GM18526 (cell line): ENCODE results near the gene WDCP.

Experiments
- POLR2A ChIP-seq: IDR thresholded peaks from 3 replicates; pipeline ENCODE4 v1.6.1; 2011; ENCODE audit not compliant: insufficient read length; ENCODE audit errors: extremely low read depth

WDCP gene

DNA sequence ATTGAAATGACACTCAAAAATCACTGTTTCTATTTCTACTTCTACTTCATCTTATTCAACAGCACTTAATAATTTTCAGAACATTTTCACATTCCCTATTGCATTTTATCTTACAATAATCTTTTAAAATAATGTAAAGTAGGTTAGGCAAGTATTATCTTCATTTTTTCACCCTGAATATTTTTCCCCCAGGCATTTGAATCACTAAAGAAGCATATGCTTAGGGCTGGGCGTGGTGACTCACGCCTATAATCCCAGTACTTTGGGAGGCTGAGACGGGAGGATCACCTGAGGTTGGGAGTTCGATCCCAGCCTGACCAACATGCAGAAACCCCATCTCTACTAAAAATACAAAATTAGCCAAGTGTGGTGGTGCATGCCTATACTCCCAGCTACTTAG lies 6.7 kb downstream of the WDCP start:
- no peak for TF ChIP-seq POLR2A

DNA sequence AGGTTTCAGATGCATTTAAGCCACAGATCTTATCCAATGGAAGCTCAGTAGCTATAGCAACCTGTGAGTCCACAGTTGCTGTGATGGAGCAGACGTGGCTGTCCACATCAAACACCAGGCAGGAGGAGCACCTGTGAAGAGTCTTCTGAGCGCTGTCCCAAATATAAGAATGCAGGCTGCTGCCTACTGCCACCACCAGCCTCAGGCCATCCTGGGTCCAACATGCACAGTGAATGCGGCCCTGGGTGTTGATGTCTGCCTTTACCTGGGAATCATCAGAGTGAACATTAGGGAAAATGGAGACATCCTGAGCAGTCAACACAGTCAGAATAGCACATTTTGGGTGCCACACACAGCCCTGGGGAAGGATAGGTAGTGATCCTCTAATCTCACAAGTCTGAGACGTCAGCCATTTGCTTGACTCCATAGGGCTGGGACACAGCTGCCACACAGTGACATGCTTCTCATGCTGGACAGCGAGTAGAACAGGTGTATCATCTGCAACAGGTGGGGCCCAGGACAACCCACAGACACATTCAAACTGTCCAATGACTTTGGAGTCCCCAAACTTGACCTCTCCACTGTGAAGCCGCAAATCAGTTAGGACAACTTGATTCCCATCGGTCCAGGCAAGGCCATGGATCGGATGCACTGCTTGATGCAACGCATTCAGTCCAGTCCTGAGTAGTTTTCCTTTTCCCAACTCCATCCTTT lies 8.2 kb downstream of the WDCP start:
- no peak for TF ChIP-seq POLR2A

DNA sequence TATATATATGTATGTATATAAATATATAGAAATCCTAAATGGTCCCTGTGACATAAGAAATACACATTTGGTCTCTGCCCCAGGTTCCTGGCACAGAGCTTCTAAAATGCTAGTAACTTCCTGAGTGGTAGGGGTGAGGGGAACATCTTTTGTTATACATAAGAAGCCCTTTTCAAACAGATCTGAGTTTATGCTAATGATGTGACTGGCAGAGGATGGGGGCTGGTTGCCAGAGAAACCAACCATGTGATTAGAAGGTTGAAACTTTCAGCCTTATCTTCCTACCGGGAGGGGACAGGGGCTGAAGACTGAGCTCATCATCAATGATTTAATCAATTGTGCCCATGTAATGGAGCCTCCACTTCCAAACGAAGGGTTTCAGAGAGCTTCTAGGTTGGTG lies 21.0 kb downstream of the WDCP start:
- TF ChIP-seq POLR2A, result no peak

DNA sequence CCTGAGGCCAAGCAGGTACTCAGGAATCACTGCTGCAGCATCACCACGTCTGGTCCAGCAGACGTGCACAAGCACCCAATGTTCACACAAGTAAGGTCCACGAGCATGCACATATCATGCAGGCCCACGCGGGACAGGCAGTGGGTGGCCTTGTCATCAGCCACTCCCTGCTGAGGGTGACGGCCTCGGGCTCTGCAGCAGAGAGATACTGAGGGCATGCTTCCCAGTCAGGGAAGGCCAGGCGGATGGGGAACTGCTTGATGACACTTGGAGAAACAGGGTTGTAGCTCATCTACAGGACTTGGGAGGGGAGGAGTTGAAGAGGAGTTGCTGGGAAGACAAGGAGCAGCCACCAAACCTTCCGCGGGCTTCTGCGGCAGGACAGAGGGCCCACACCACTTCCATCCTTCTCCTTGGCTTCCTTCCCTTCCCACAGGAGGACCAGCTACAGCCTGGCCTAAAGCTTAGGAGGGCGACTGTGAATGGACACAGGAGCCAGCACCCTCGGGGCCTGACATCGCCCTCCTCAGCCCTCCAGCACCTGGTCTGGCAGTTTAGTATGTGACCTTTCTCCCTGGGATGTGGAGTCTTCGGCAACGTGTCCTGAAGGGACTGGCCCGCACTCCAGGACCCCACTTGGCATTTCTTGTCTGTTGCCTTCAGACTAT lies 22.1 kb downstream of the WDCP start:
- TF ChIP-seq POLR2A, result no peak

DNA sequence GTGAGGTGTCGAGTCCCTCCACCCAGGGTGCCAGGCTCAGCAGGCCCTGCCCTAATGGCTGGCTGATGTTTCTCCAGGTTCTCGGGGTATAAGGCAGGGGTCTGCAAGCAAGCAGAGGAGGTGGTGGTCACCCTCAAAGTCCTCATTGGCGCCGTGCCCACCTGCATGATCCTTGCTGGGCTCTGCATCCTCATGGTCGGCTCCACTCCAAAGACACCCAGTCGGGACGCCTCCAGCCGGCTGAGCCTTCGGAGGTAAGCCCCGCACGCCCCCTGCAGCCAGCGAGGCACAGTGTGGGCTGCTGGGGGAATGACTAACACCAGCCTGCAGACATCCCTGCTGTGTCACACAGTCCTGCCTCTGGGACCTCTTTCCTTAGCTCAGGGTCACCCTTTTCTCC lies 23.2 kb downstream of the WDCP start:
- TF ChIP-seq POLR2A, result no peak

DNA sequence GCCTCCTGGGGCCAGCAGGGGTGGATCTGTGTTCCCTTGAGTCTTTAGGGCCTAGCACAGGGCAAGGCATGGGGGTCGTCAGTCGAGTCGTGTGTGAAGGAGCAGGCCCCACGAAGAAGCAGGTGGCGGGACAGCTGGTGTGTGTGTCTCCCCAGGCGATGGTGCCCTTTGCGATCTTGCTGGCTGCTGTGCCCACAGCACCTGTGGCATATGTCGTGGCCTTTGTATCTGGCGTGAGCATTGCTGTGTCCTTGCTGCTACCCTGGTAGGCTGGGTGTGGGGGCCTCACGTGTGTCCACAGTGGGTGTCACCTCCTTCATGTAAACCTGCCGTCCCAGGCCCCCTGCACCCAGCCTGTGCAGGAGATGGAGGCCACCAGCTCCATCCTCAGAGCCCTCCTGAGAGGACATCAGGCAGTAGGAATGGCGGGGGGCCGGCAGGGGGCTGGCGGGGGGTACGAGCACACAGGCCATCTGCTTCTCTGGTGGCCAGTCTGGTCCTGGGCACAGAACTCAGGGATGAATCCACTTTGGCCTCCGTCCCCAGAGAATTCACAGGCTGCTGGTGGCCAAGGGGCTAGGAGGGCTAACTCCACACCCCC lies 24.1 kb downstream of the WDCP start:
- no peak for TF ChIP-seq POLR2A

DNA sequence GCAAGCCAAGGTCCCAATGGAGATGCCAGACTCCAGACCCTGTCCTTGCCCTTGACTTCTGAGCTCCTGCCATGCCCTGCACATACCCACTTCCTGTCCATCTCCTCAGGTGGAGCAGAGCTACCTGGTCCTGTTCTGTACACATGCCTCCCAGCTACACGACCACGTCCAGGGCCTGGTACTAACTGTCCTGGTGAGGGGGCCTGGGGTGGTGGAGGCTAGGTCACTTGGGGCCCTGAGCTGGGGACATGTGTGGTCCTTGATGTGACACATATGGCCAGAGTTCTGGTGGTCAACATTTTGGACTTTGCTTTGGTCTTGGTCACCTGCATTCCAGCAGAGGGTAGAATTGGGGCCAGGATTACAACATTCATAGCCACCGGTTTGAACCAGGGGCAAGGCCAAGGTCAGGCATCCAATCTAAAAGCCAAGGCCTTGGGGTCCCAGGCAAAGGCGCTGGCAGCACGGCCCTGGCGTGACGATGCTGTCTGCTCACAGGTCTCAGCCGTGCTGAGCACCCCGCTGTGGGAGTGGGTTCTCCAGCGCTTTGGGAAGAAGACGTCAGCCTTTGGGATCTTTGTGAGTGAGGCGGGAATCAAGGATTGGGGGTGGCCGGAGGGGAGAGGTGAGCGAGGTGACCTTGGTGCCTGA lies 24.7 kb downstream of the WDCP start:
- TF ChIP-seq POLR2A, result no peak

DNA sequence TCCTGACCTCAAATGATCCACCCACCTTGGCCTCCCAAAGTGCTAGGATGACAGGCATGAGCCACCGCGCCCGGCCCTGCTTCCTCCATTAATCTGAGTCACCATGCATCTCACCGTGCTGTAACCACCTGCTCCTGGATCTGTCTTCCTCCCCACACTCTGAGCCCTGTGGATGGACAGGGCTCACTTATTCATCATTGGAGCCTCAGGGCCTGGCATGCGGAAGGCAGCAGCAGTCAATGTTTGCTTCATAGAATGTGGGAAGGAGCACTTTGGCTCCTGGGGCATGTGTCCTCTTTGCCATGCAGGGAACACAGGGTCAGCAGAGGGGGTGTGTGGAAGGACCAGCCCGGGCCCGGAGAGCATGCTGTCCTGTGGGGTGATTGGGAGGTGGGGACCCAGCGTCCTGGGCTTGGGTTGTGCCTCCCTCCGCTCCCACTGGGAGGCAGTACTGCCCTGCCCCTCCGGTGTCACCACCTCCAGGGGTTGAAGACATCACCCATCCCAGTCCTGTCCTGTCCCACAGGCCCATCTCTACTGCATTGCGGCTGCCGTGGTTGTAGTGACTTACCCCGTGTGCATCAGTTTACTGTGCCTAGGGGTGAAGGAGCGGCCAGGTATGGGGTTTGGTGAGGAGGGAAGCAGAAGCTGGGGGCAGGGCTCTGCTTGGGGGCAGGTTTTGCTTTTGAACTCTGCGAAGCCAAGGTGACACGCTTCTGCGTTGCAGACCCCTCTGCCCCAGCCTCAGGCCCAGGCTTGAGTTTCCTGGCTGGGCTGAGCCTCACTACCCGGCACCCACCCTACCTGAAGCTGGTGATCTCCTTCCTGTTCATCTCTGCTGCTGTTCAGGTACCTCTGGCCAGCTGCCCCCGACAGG lies 25.8 kb downstream of the WDCP start:
- TF ChIP-seq POLR2A, result no peak

DNA sequence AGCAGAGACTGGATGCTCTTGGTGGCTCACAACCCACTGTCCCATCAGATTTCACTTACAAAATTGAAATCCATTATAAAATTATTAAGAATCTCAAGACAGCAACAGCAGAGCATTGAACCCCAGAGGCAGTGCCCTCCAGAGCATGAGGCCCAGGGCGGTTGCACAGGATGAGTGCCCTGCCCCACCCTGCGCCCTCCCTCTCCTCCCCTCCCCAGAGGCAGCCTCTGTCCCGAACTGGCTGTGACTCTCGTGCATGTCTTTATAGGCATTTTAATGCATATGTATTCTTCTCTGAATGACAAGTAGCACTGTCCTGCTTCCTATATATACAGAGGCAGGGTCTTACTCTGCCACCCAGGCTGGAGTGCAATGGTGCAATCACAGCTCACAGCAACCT lies 26.9 kb downstream of the WDCP start:
- TF ChIP-seq POLR2A, result no peak

DNA sequence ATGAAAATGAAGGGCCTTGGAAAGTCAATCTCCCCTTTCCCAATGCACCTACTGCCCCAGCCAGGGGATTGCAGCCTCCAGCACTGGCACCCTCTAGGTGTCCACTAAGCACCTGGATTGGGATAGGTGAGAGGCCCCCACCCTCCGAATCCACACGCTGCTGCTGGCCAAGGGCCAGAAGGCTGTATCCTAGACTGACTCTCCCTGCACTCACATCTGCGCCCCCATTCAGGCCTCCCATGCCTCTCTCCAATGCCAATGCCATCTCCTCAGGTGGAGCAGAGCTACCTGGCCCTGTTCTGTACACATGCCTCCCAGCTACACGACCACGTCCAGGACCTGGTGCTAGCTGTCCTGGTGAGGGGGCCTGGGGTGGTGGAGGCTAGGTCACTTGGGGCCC lies 27.5 kb downstream of the WDCP start:
- no peak for TF ChIP-seq POLR2A

DNA sequence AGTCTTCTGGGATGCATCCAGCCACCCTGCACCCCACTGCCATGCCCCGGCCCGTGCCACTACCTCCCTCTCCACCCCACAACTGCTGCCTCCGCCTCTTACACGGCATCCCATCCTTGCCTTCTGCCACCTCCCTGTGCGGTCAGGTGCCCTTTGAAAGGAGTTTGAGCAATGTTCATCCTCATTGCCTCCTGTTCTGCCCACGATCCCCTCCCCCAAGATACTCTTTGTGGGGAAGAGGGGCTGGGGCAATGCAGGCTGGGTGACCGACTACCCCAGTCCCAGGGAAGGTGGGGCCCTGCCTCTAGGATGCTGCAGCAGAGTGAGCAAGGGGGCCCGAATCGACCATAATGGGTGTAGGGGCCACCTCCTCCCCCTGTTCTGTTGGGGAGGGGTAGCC lies 28.9 kb downstream of the WDCP start:
- TF ChIP-seq POLR2A, result no peak

DNA sequence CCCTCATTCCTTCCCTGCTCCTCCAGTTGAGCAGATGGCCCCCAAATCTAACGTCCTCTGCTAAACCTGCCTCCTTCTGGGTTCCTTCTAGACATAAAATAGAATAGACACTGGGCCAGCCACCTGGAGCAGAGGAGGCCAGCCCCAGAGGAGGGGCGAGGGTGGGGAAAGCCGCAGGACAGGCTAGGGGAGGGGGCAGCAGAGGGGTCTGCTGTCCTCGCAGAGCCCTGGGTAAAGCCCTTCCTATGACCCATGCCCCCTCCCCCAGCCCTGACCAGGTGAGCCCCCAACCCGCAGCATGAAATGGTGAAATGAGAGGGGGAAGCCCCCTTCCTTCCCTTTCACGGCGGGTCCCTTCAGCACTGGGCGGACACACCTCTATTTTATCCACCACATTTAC lies 29.5 kb downstream of the WDCP start:
- no peak for TF ChIP-seq POLR2A

DNA sequence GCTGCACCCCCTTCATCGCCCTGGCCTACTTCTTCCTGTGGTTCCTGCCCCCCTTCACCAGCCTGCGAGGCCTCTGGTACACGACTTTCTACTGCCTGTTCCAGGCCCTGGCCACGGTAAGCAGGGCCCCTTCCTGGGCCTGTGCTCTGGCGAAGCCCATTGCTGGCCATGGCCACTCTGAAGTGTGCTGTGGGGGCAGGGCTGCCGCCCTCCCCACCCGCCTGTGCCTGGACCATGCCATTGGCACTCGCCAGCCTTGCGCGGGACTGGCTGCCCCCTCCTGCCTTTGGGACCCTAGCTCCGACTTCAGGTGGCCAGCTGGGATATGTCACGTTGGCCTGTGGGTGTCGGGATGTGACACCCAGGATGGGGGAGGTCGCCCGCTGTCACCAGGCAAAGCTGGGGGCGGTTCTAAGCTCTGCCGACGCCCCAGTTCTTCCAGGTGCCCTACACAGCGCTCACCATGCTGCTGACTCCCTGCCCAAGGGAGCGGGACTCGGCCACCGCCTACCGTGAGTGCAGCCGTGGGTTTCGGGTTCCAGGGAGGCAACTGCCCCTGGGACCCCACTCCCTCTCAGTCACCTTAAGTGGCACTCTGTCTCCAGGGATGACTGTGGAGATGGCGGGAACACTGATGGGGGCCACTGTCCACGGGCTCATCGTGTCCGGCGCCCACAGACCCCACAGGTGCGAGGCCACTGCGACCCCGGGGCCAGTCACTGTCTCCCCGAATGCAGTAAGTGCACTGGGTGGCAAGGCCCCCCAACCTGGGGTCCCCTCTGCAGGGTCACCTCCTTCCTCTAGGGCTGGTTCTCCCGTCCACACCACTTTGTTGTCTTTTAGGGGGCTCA lies 30.1 kb downstream of the WDCP start:
- no peak for TF ChIP-seq POLR2A

DNA sequence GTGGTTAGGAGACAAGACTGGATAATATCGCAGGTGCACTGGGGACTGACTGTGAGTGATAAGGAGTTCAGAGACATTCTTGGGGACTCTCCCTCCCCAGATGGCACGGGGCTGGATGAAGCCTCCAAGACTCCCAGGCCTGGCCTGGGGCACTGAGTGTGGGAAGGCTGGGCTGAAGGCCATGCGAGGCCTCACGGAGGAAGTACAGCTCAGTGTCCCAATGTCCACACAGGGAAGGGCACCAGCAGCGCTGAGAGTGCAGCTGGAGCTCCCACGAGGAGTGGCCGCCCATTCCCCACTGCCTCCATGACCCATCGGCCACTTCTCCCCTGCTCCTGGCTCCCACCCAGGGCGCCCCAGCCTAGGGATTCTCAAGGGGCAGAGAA lies 30.8 kb downstream of the WDCP start:
- TF ChIP-seq POLR2A, result no peak
